GM23338 (cell line): ENCODE measurements around the gene STARD13. TPM values are rescaled to one million over a fixed set of nuclear protein-coding genes. Genes with fewer than 3 reads are reported as not detected.

Source experiments
- ATAC-seq: fragments of 200-7000 bp; cut with Tn5 transposase; 3 replicates; pipeline ENCODE4 v1.9.1; 2020
- DNase-seq: peaks from one replicate; pipeline ENCODE4 v3.0.0-alpha.2; 2015; ENCODE audit warnings: low spot score
- H2AFZ ChIP-seq: fragments of 200-600 bp; sonication (generic); 2 replicates; pipeline ENCODE4 v1.8.0; 2016; ENCODE audit warnings: antibody characterized with exemption, mild to moderate bottlenecking, moderate library complexity
- H3F3A ChIP-seq: fragments of 200-600 bp; sonication (generic); replicated peaks from 2 replicates; pipeline ENCODE4 v1.8.0; 2017; ENCODE audit warnings: antibody characterized with exemption, mixed run types, low read depth
- H3K27ac ChIP-seq: fragments of 200-600 bp; sonication (generic); 2 replicates; pipeline ENCODE4 v1.6.1; 2016; ENCODE audit warnings: low read depth
- H3K27me3 ChIP-seq: fragments of 200-600 bp; sonication (generic); 2 replicates; pipeline ENCODE4 v1.8.0; 2016; ENCODE audit warnings: mild to moderate bottlenecking, mixed run types, moderate library complexity; ENCODE audit not compliant: insufficient read depth
- H3K36me3 ChIP-seq: fragments of 200-600 bp; sonication (generic); 2 replicates; pipeline ENCODE4 v1.8.0; 2016; ENCODE audit warnings: mild to moderate bottlenecking; ENCODE audit not compliant: insufficient read depth
- H3K4me1 ChIP-seq: fragments of 200-600 bp; sonication (generic); 2 replicates; pipeline ENCODE4 v1.8.0; 2016; ENCODE audit warnings: mild to moderate bottlenecking, moderate library complexity; ENCODE audit not compliant: insufficient read depth
- H3K4me2 ChIP-seq: fragments of 200-600 bp; sonication (generic); 2 replicates; pipeline ENCODE4 v1.7.1; 2017; ENCODE audit warnings: mixed run types
- H3K4me3 ChIP-seq: fragments of 200-600 bp; sonication (generic); 2 replicates; pipeline ENCODE4 v1.6.1; 2016; ENCODE audit warnings: mixed run types
- H3K79me2 ChIP-seq: fragments of 200-600 bp; sonication (generic); replicated peaks from 2 replicates; pipeline ENCODE4 v1.8.0; 2017; ENCODE audit warnings: mild to moderate bottlenecking; ENCODE audit not compliant: insufficient read depth
- H3K9me2 ChIP-seq: fragments of 200-600 bp; sonication (generic); 2 replicates; pipeline ENCODE4 v1.8.0; 2017; ENCODE audit not compliant: insufficient read depth
- H4K20me1 ChIP-seq: fragments of 200-600 bp; sonication (generic); replicated peaks from 2 replicates; pipeline ENCODE4 v1.8.0; 2017; ENCODE audit warnings: mild to moderate bottlenecking; ENCODE audit not compliant: insufficient read depth
- H3K27ac Mint-ChIP-seq: 2 replicates; pipeline ENCODE4 v1.8.0; 2020; ENCODE audit warnings: inconsistent platforms, mild to moderate bottlenecking, moderate library complexity, mixed read lengths
- H3K27me3 Mint-ChIP-seq: 3 replicates; pipeline ENCODE4 v1.8.0; 2022; ENCODE audit warnings: low read depth, mild to moderate bottlenecking, moderate library complexity, mixed read lengths, inconsistent platforms; ENCODE audit not compliant: insufficient read depth, poor library complexity
- H3K36me3 Mint-ChIP-seq: 3 replicates; pipeline ENCODE4 v1.8.0; 2021; ENCODE audit warnings: low read depth, mild to moderate bottlenecking, inconsistent platforms, moderate library complexity, mixed read lengths
- H3K4me1 Mint-ChIP-seq: 3 replicates; pipeline ENCODE4 v1.8.0; 2020; ENCODE audit warnings: mild to moderate bottlenecking, inconsistent platforms, mixed read lengths
- H3K4me3 Mint-ChIP-seq: 3 replicates; pipeline ENCODE4 v1.8.0; 2021; ENCODE audit warnings: moderate library complexity, mild to moderate bottlenecking, inconsistent platforms, mixed read lengths
- H3K9me3 Mint-ChIP-seq: 3 replicates; pipeline ENCODE4 v1.8.0; 2020; ENCODE audit warnings: moderate library complexity, mild to moderate bottlenecking, inconsistent platforms, mixed read lengths
- CREB1 ChIP-seq: fragments of 250-450 bp; sonication (Bioruptor Pico); IDR thresholded peaks from 2 replicates; pipeline ENCODE4 v1.5.0; 2020; ENCODE audit warnings: low read depth, mild to moderate bottlenecking, moderate library complexity
- EZH2 ChIP-seq: fragments of 200-600 bp; sonication (generic); IDR thresholded peaks from one replicate; pipeline ENCODE4 v1.8.0; 2017; ENCODE audit warnings: antibody characterized with exemption, mild to moderate bottlenecking, low read depth; ENCODE audit not compliant: unreplicated experiment
- EZH2phosphoT487 ChIP-seq: fragments of 200-600 bp; sonication (generic); IDR thresholded peaks from one replicate; pipeline ENCODE4 v1.8.1; 2018; ENCODE audit warnings: antibody characterized with exemption; ENCODE audit not compliant: unreplicated experiment
- JUNB ChIP-seq: IDR thresholded peaks from one replicate; pipeline ENCODE4 v1.6.1; 2016; ENCODE audit warnings: antibody characterized with exemption; ENCODE audit not compliant: unreplicated experiment
- NANOG ChIP-seq: IDR thresholded peaks from 2 replicates; pipeline ENCODE4 v1.6.1; 2016; ENCODE audit warnings: antibody characterized with exemption, borderline replicate concordance
- STAT1 ChIP-seq: IDR thresholded peaks from one replicate; pipeline ENCODE4 v1.6.1; 2016; ENCODE audit warnings: antibody characterized with exemption; ENCODE audit not compliant: unreplicated experiment
- ZNF114 ChIP-seq: fragments of 250-450 bp; sonication (Bioruptor Pico); IDR thresholded peaks from 2 replicates; pipeline ENCODE4 v1.5.0; 2020; ENCODE audit warnings: mild to moderate bottlenecking, moderate library complexity
- polyA plus RNA-seq: library from polyadenylated mRNA; unstranded; fragments of >200 nt; fragmentation: Nextera tagmentation; extraction: Ambion mirVana; gene quantifications from 2 replicates; pipeline ENCODE4 v1.2.1, GENCODE V29; 2016
- total RNA-seq: library from RNA; depleted of rRNA; stranded (reverse); fragments of >200 nt; shearing (Covaris generic); gene quantifications from 2 replicates; pipeline ENCODE4 v1.2.3, GENCODE V29; 2014
- TF ChIP-seq, protein P1 (sequence below): fragments of 250-450 bp; sonication (Bioruptor Pico); IDR thresholded peaks from 2 replicates; pipeline ENCODE4 v1.5.0; 2020; ENCODE audit warnings: mild to moderate bottlenecking, moderate library complexity
- TF ChIP-seq, protein P2 (sequence below), 2 experiments: fragments of 200-600 bp in 1 of 2; sonication (generic) in 1 of 2; conservative IDR thresholded peaks; 2 replicates each; pipeline versions ENCODE4 v1.5.1 to v1.6.1; 2016 to 2017; ENCODE audit warnings: antibody characterized with exemption in 2 of 2, low read depth in 2 of 2, mild to moderate bottlenecking in 2 of 2, moderate library complexity in 1 of 2
- TF ChIP-seq, protein P3 (sequence below): IDR thresholded peaks from one replicate; pipeline ENCODE4 v1.6.1; 2018; ENCODE audit warnings: antibody characterized with exemption; ENCODE audit not compliant: unreplicated experiment

Gene STARD13
- total and polyA plus RNA-seq, 2 experiments from 2014 or later = 3.2 to 5.2 TPM

DNA sequence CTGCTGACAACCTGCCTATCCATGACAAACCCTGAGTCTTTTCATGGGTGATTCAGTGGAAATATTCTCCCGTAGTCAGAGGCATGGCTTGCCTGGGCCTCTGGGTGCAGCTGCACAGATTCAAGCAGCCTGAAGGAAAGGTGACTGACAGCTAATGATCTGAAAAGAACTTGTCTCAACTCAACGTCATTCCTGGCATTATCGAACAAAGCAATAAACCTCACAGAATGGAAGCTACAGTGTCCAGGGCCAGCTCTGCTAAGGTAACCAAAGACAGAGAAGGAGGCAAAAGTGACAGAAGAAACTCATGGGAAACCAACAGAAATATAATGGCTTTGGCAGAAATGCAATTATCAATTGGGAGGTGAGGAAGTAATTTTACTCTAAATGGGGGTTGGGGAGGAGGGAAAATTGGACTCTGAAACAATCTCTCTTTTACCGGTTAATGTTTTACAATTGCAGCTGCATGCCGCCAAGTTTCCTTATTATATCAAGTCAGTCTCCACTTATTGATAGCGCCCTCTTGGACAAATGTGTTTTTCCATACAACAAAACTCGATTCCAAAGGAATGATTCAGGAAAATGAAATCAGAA lies 12.9 kb downstream of the STARD13 start (continued):
- TF ChIP-seq, protein P1, sequence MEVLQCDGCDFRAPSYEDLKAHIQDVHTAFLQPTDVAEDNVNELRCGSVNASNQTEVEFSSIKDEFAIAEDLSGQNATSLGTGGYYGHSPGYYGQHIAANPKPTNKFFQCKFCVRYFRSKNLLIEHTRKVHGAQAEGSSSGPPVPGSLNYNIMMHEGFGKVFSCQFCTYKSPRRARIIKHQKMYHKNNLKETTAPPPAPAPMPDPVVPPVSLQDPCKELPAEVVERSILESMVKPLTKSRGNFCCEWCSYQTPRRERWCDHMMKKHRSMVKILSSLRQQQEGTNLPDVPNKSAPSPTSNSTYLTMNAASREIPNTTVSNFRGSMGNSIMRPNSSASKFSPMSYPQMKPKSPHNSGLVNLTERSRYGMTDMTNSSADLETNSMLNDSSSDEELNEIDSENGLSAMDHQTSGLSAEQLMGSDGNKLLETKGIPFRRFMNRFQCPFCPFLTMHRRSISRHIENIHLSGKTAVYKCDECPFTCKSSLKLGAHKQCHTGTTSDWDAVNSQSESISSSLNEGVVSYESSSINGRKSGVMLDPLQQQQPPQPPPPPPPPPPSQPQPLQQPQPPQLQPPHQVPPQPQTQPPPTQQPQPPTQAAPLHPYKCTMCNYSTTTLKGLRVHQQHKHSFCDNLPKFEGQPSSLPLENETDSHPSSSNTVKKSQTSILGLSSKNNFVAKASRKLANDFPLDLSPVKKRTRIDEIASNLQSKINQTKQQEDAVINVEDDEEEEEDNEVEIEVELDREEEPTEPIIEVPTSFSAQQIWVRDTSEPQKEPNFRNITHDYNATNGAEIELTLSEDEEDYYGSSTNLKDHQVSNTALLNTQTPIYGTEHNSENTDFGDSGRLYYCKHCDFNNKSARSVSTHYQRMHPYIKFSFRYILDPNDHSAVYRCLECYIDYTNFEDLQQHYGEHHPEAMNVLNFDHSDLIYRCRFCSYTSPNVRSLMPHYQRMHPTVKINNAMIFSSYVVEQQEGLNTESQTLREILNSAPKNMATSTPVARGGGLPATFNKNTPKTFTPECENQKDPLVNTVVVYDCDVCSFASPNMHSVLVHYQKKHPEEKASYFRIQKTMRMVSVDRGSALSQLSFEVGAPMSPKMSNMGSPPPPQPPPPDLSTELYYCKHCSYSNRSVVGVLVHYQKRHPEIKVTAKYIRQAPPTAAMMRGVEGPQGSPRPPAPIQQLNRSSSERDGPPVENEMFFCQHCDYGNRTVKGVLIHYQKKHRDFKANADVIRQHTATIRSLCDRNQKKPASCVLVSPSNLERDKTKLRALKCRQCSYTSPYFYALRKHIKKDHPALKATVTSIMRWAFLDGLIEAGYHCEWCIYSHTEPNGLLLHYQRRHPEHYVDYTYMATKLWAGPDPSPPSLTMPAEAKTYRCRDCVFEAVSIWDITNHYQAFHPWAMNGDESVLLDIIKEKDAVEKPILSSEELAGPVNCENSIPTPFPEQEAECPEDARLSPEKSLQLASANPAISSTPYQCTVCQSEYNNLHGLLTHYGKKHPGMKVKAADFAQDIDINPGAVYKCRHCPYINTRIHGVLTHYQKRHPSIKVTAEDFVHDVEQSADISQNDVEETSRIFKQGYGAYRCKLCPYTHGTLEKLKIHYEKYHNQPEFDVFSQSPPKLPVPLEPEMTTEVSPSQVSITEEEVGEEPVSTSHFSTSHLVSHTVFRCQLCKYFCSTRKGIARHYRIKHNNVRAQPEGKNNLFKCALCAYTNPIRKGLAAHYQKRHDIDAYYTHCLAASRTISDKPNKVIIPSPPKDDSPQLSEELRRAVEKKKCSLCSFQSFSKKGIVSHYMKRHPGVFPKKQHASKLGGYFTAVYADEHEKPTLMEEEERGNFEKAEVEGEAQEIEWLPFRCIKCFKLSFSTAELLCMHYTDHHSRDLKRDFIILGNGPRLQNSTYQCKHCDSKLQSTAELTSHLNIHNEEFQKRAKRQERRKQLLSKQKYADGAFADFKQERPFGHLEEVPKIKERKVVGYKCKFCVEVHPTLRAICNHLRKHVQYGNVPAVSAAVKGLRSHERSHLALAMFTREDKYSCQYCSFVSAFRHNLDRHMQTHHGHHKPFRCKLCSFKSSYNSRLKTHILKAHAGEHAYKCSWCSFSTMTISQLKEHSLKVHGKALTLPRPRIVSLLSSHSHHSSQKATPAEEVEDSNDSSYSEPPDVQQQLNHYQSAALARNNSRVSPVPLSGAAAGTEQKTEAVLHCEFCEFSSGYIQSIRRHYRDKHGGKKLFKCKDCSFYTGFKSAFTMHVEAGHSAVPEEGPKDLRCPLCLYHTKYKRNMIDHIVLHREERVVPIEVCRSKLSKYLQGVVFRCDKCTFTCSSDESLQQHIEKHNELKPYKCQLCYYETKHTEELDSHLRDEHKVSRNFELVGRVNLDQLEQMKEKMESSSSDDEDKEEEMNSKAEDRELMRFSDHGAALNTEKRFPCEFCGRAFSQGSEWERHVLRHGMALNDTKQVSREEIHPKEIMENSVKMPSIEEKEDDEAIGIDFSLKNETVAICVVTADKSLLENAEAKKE (CRISPR knock-in tag) = no peak
- TF ChIP-seq, protein P2, sequence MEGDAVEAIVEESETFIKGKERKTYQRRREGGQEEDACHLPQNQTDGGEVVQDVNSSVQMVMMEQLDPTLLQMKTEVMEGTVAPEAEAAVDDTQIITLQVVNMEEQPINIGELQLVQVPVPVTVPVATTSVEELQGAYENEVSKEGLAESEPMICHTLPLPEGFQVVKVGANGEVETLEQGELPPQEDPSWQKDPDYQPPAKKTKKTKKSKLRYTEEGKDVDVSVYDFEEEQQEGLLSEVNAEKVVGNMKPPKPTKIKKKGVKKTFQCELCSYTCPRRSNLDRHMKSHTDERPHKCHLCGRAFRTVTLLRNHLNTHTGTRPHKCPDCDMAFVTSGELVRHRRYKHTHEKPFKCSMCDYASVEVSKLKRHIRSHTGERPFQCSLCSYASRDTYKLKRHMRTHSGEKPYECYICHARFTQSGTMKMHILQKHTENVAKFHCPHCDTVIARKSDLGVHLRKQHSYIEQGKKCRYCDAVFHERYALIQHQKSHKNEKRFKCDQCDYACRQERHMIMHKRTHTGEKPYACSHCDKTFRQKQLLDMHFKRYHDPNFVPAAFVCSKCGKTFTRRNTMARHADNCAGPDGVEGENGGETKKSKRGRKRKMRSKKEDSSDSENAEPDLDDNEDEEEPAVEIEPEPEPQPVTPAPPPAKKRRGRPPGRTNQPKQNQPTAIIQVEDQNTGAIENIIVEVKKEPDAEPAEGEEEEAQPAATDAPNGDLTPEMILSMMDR (conservative IDR thresholded peaks at IDR 0.05; ENCODE audit: low read depth in 2 of 2) = no peak
- no peak for TF ChIP-seq EZH2phosphoT487
- no peak for TF ChIP-seq NANOG

DNA sequence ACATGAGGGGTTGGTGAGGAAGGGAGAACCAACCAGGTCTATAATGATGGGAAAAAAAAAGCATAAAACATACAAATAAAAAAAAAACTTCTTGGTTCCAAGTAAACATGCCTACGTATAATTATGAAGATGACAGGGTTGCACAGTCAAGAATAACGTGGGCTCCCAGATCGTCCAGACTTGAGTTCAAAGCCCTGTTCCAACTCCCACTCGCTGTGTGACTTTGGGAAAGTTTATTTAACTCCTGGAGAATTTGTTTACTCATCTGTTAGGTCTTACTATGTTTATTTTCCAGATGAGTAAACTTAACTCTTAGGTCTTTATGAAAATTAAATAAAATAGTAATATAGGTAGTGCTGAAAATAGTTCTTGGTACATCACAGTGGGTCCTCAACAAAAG lies 13.8 kb downstream of the STARD13 start:
- Histone ChIP-seq H3K36me3 (no peaks in the 10 kb centered on the region), H2AFZ (no peak overlapping the region), H3K4me1 (0 out of 2 replicates have a peak, but pooled peaks cover 6% of the 10 kb centered on the region), H3K9me2 (no peaks in the 10 kb centered on the region; the same call in none of the 2 replicates), H3F3A (no peaks in the 10 kb centered on the region), H4K20me1 (no peaks in the 10 kb centered on the region), H3K4me3 (no peak overlapping the region), H3K27me3 (no peaks in the 10 kb centered on the region), H3K27ac (no peak overlapping the region), H3K79me2 (no peaks in the 10 kb centered on the region), H3K4me2 (no peak overlapping the region)
- Mint-ChIP-seq H3K27me3 (peaks cover 2% of the 10 kb centered on the region), H3K9me3 (no peaks in the 10 kb centered on the region), H3K4me3 (no peak overlapping the region), H3K36me3 (no peaks in the 10 kb centered on the region), H3K27ac (no peak overlapping the region), H3K4me1 (peaks cover 14% of the 10 kb centered on the region; the same call in 2 of the 3 replicates)
- no peak for ATAC-seq
- DNase-seq = no peak
- TF ChIP-seq STAT1 = no peak
- TF ChIP-seq JUNB = no peak
- TF ChIP-seq ZNF114 (CRISPR knock-in tag) = no peak
- TF ChIP-seq, protein P3, sequence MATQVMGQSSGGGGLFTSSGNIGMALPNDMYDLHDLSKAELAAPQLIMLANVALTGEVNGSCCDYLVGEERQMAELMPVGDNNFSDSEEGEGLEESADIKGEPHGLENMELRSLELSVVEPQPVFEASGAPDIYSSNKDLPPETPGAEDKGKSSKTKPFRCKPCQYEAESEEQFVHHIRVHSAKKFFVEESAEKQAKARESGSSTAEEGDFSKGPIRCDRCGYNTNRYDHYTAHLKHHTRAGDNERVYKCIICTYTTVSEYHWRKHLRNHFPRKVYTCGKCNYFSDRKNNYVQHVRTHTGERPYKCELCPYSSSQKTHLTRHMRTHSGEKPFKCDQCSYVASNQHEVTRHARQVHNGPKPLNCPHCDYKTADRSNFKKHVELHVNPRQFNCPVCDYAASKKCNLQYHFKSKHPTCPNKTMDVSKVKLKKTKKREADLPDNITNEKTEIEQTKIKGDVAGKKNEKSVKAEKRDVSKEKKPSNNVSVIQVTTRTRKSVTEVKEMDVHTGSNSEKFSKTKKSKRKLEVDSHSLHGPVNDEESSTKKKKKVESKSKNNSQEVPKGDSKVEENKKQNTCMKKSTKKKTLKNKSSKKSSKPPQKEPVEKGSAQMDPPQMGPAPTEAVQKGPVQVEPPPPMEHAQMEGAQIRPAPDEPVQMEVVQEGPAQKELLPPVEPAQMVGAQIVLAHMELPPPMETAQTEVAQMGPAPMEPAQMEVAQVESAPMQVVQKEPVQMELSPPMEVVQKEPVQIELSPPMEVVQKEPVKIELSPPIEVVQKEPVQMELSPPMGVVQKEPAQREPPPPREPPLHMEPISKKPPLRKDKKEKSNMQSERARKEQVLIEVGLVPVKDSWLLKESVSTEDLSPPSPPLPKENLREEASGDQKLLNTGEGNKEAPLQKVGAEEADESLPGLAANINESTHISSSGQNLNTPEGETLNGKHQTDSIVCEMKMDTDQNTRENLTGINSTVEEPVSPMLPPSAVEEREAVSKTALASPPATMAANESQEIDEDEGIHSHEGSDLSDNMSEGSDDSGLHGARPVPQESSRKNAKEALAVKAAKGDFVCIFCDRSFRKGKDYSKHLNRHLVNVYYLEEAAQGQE = no peak
- TF ChIP-seq CREB1 = no peak
- TF ChIP-seq, protein P2 (conservative IDR thresholded peaks at IDR 0.05; ENCODE audit: low read depth in 2 of 2) = no peak
- no peak for TF ChIP-seq EZH2
- no peak for TF ChIP-seq EZH2phosphoT487
